IMR-90 (cell line): ENCODE data around the gene EIF4EBP2. TPM values are rescaled to one million over a fixed set of nuclear protein-coding genes. Genes with fewer than 3 reads are reported as not detected.
A peak's percentile ranks its signal among the peaks of the same experiment; 100 is the strongest.

Experiments used
- ATAC-seq: fragments of 200-7000 bp; cut with Tn5 transposase; 2 replicates; pipeline ENCODE4 v1.9.1; 2020; ENCODE audit warnings: low read depth, mild to moderate bottlenecking, moderate library complexity
- BruUV-seq: library from RNA; stranded (reverse); fragments of 400-500 nt; replicated peaks from 2 replicates; lab custom pipeline; 2021; lab: Mats Ljungman, UMichigan
- CTCF ChIA-PET: fragments of 300-600 bp; formaldehyde crosslinking; extraction: SDS; loops from one replicate; lab custom pipeline; 2021; ENCODE audit warnings: antibody characterized with exemption; lab: Yijun Ruan, JAX
- POLR2A ChIA-PET: fragments of 300-600 bp; sonication (Branson Sonifier 250); formaldehyde crosslinking; loops from one replicate; lab custom pipeline; 2022; ENCODE audit warnings: antibody characterized with exemption; ENCODE audit not compliant: unreplicated experiment; lab: Charles Lee
- DNase-seq: peaks from one replicate; pipeline ENCODE4 v3.0.0; 2013
- H2AFZ ChIP-seq: replicated peaks from 2 replicates; pipeline ENCODE3; 2013; ENCODE audit warnings: low read length, mild to moderate bottlenecking; ENCODE audit not compliant: poor library complexity
- H2AK5ac ChIP-seq: 2 replicates; pipeline ENCODE4 v1.6.1; 2013; ENCODE audit warnings: low read depth, low read length, inconsistent platforms
- H2AK9ac ChIP-seq: replicated peaks from 2 replicates; pipeline ENCODE3; 2013; ENCODE audit warnings: mild to moderate bottlenecking, low read depth, low read length, moderate library complexity; ENCODE audit not compliant: poor library complexity
- H2BK120ac ChIP-seq: 2 replicates; pipeline ENCODE4 v1.6.1; 2013; ENCODE audit warnings: low read depth, low read length, inconsistent platforms
- H2BK15ac ChIP-seq: 3 replicates; pipeline ENCODE4 v1.6.1; 2013; ENCODE audit warnings: low read depth, low read length, inconsistent platforms
- H2BK20ac ChIP-seq: 2 replicates; pipeline ENCODE4 v1.6.1; 2013; ENCODE audit warnings: low read depth, mild to moderate bottlenecking, inconsistent platforms, low read length, moderate library complexity
- H2BK5ac ChIP-seq: 2 replicates; pipeline ENCODE4 v1.6.1; 2013; ENCODE audit warnings: mild to moderate bottlenecking, low read depth, low read length, inconsistent platforms; ENCODE audit not compliant: poor library complexity, severe bottlenecking
- H3K14ac ChIP-seq: replicated peaks from 2 replicates; pipeline ENCODE4 v1.6.1; 2013; ENCODE audit warnings: low read depth, low read length, inconsistent platforms
- H3K18ac ChIP-seq: 2 replicates; pipeline ENCODE4 v1.6.1; 2013; ENCODE audit warnings: low read depth, low read length, control low read depth
- H3K23ac ChIP-seq: 2 replicates; pipeline ENCODE4 v1.6.1; 2013; ENCODE audit warnings: low read depth, low read length, inconsistent platforms
- H3K27ac ChIP-seq: 2 replicates; pipeline ENCODE4 v1.5.1; 2013; ENCODE audit warnings: mild to moderate bottlenecking, control low read depth, low read length; ENCODE audit not compliant: insufficient read depth
- H3K27me3 ChIP-seq: 2 replicates; pipeline ENCODE4 v1.6.1; 2013; ENCODE audit warnings: low read length; ENCODE audit not compliant: control insufficient read depth, insufficient read depth
- H3K36me3 ChIP-seq: 2 replicates; pipeline ENCODE4 v1.6.1; 2013; ENCODE audit warnings: low read length, mixed read lengths; ENCODE audit not compliant: control insufficient read depth, insufficient read depth
- H3K4ac ChIP-seq: 2 replicates; pipeline ENCODE4 v1.6.1; 2013; ENCODE audit warnings: low read depth, low read length, inconsistent platforms
- H3K4me1 ChIP-seq: 2 replicates; pipeline ENCODE4 v1.6.1; 2013; ENCODE audit warnings: low read length, mixed read lengths; ENCODE audit not compliant: control insufficient read depth, insufficient read depth
- H3K4me2 ChIP-seq: 2 replicates; pipeline ENCODE4 v1.6.1; 2013; ENCODE audit warnings: low read depth, mild to moderate bottlenecking, control low read depth, low read length, moderate library complexity
- H3K4me3 ChIP-seq: 2 replicates; pipeline ENCODE4 v1.5.1; 2013; ENCODE audit warnings: low read depth, mild to moderate bottlenecking, control low read depth, low read length, moderate library complexity; ENCODE audit not compliant: insufficient read depth
- H3K56ac ChIP-seq: 2 replicates; pipeline ENCODE4 v1.6.1; 2013; ENCODE audit warnings: low read length, inconsistent platforms; ENCODE audit not compliant: insufficient read depth; ENCODE audit errors: extremely low read depth
- H3K79me1 ChIP-seq, 2 experiments: 2 replicates each; pipeline ENCODE4 v1.6.1; 2013; ENCODE audit warnings: low read length in 2 of 2, inconsistent platforms in 1 of 2, low read depth in 1 of 2
- H3K9ac ChIP-seq: 2 replicates; pipeline ENCODE4 v1.6.1; 2013; ENCODE audit warnings: low read depth, low read length, control low read depth
- H3K9me1 ChIP-seq: 2 replicates; pipeline ENCODE4 v1.6.1; 2013; ENCODE audit warnings: low read length, inconsistent platforms; ENCODE audit not compliant: insufficient read depth
- H3K9me3 ChIP-seq: 2 replicates; pipeline ENCODE4 v1.6.1; 2013; ENCODE audit warnings: low read length; ENCODE audit not compliant: control insufficient read depth, insufficient read depth
- H4K20me1 ChIP-seq: 2 replicates; pipeline ENCODE4 v1.6.1; 2013; ENCODE audit warnings: low read length, inconsistent platforms; ENCODE audit not compliant: insufficient read depth
- H4K5ac ChIP-seq: 2 replicates; pipeline ENCODE4 v1.6.1; 2013; ENCODE audit warnings: mild to moderate bottlenecking, low read depth, low read length, control low read depth
- H4K8ac ChIP-seq, 2 experiments: 2 replicates each; pipeline ENCODE4 v1.6.1; 2013; ENCODE audit warnings: low read depth in 2 of 2, low read length in 2 of 2, control low read depth in 1 of 2, inconsistent platforms in 1 of 2
- H4K91ac ChIP-seq: 2 replicates; pipeline ENCODE4 v1.6.1; 2013; ENCODE audit warnings: low read depth, low read length, inconsistent platforms; ENCODE audit not compliant: insufficient read depth
- CEBPB ChIP-seq: IDR thresholded peaks from 2 replicates; pipeline ENCODE4 v1.6.1; 2012; ENCODE audit warnings: low read depth, low read length, improper control_type of control experiment
- ELK1 ChIP-seq: fragments of 150-350 bp; IDR thresholded peaks from 2 replicates; pipeline ENCODE4 v1.6.1; 2016; ENCODE audit warnings: low read depth, mild to moderate bottlenecking, low read length, moderate library complexity, borderline replicate concordance
- FOS ChIP-seq: fragments of 150-350 bp; IDR thresholded peaks from 2 replicates; pipeline ENCODE4 v1.6.1; 2016; ENCODE audit warnings: low read depth, low read length
- MAFK ChIP-seq: IDR thresholded peaks from 2 replicates; pipeline ENCODE4 v1.6.1; 2012; ENCODE audit warnings: low read depth, low read length, improper control_type of control experiment
- MAZ ChIP-seq: IDR thresholded peaks from 2 replicates; pipeline ENCODE4 v1.6.1; 2012; ENCODE audit warnings: low read depth, mild to moderate bottlenecking, low read length, improper control_type of control experiment, moderate library complexity, borderline replicate concordance
- MXI1 ChIP-seq: IDR thresholded peaks from 2 replicates; pipeline ENCODE4 v1.6.1; 2012; ENCODE audit warnings: low read depth, mild to moderate bottlenecking, low read length, moderate library complexity, borderline replicate concordance
- NFE2L2 ChIP-seq: fragments of 150-350 bp; IDR thresholded peaks from 2 replicates; pipeline ENCODE4 v1.6.1; 2016; ENCODE audit warnings: low read depth, mild to moderate bottlenecking, low read length
- POLR2A ChIP-seq: IDR thresholded peaks from 2 replicates; pipeline ENCODE4 v1.6.1; 2012; ENCODE audit warnings: mild to moderate bottlenecking, low read depth, low read length
- RAD21 ChIP-seq: IDR thresholded peaks from 2 replicates; pipeline ENCODE4 v1.6.1; 2012; ENCODE audit warnings: low read length, improper control_type of control experiment
- RCOR1 ChIP-seq: IDR thresholded peaks from 2 replicates; pipeline ENCODE4 v1.6.1; 2012; ENCODE audit warnings: mild to moderate bottlenecking, low read length, improper control_type of control experiment; ENCODE audit not compliant: insufficient replicate concordance
- RFX5 ChIP-seq: IDR thresholded peaks from 2 replicates; pipeline ENCODE4 v1.8.0; 2012; ENCODE audit warnings: low read depth, mild to moderate bottlenecking, low read length, moderate library complexity
- SMC3 ChIP-seq: fragments of 150-350 bp; IDR thresholded peaks from 2 replicates; pipeline ENCODE4 v1.6.1; 2016; ENCODE audit warnings: low read depth, mild to moderate bottlenecking, antibody characterized with exemption, low read length, moderate library complexity
- USF2 ChIP-seq: fragments of 150-350 bp; IDR thresholded peaks from 2 replicates; pipeline ENCODE4 v1.6.1; 2017; ENCODE audit warnings: mild to moderate bottlenecking, antibody characterized with exemption, low read length, low read depth
- WGBS, 2 experiments: methylation state at CpG; one replicate each; pipeline versions ENCODE4 v1.1.5 to v1.1.7; 2013; ENCODE audit warnings: missing lambda C conversion rate in 2 of 2; ENCODE audit not compliant: insufficient read length in 1 of 2; ENCODE audit errors: extremely low coverage in 2 of 2; 5-methylcytosine and 5-hydroxymethylcytosine counted together
- dilution Hi-C: fragments of 300-500 bp; cut with HindIII; formaldehyde crosslinking; loops from one replicate; pipeline ENCODE4 v1.14.3; 2018; ENCODE audit warnings: low sequenced_read_pairs; ENCODE audit not compliant: unreplicated experiment
- in situ Hi-C: fragments of 300-500 bp; cut with MboI; formaldehyde crosslinking; loops from 3 replicates; pipeline ENCODE4 v1.14.3; 2019; ENCODE audit warnings: low sequenced_read_pairs, inconsistent platforms, mixed read lengths
- intact Hi-C: fragments of 100-400 bp; cut with micrococcal nuclease; formaldehyde crosslinking; loops from 2 replicates; pipeline ENCODE4 v1.10.0; 2022
- polyA plus RNA-seq, 3 experiments: library from polyadenylated mRNA; depleted of rRNA; stranded (reverse); fragments of >200 nt; gene quantifications; 2 replicates each; pipeline ENCODE4 v1.2.3, GENCODE V29; 2012; ENCODE audit warnings: low replicate concordance in 1 of 3
- total RNA-seq: library from RNA; depleted of rRNA; stranded (reverse); fragments of >200 nt; gene quantifications from 2 replicates; pipeline ENCODE4 v1.2.3, GENCODE V29; 2012

EIF4EBP2 gene
- total and polyA plus RNA-seq, 2 of the 4 experiments (the other 2 are of a cell fraction), result 13.7 to 15.6 TPM

- no TSS peak for BruUV-seq
- H3K9me3 ChIP-seq, result no peaks in the 10 kb centered on the region; the same call in 1 of the 2 replicates
- dilution Hi-C loops, result no loop called here
- peaks cover 8% of the 10 kb centered on the region for H3K4me1 ChIP-seq
- no peak overlapping the region for H2AFZ ChIP-seq
- 84% methylated on average over 4 of the region's 19 CpGs; no CpG with 5 or more reads in 1 of the 2 experiments for WGBS, 2 experiments
- H3K4me3 ChIP-seq, result no peak overlapping the region
- ChIA-PET CTCF (interaction anchor here (0.6 kb wide), 1 partner anchor 402 kb away, joined by 3 read pairs; no protein-coding TSS in a partner anchor), POLR2A (no interaction called here)
- no peak overlapping the region for H4K91ac ChIP-seq
- 0 out of 2 replicates have a peak overlapping the region, but pooled peaks have one; percentile 45 for H2AK5ac ChIP-seq
- no peak overlapping the region for H2BK5ac ChIP-seq
- intact Hi-C loops, result no loop called here
- 0 out of 4 replicates have a peak, but pooled peaks cover 0 to 6% of the 10 kb centered on the region in 2 experiments for H3K79me1 ChIP-seq
- H3K27ac ChIP-seq, result no peak overlapping the region
- H3K4me2 ChIP-seq, result no peak overlapping the region
- no peak overlapping the region for H2BK20ac ChIP-seq
- no peak overlapping the region for H3K14ac ChIP-seq
- H3K9ac ChIP-seq, result no peak overlapping the region
- in situ Hi-C loops, result no loop called here
- H3K9me1 ChIP-seq, result peaks cover 6% of the 10 kb centered on the region
- H3K18ac ChIP-seq, result no peak overlapping the region
- no peak for TF ChIP-seq RAD21
- TF ChIP-seq SMC3, result no peak
- TF ChIP-seq RFX5, result no peak
- no peak for TF ChIP-seq MAFK
- no peak for TF ChIP-seq FOS
- TF ChIP-seq CEBPB, result no peak
- TF ChIP-seq ELK1, result no peak
- no peak for TF ChIP-seq USF2
- no peak for TF ChIP-seq MAZ
- no peak for TF ChIP-seq POLR2A
- TF ChIP-seq RCOR1, result no peak
- no peak for TF ChIP-seq MXI1
- no peak for TF ChIP-seq NFE2L2
- peaks cover 9% of the 10 kb centered on the region for H4K20me1 ChIP-seq
- no peak overlapping the region for H4K5ac ChIP-seq
- no peak overlapping the region for H3K56ac ChIP-seq
- no peak for DNase-seq
- no peak overlapping the region for H2BK15ac ChIP-seq
- no peak overlapping the region for H2BK120ac ChIP-seq
- no peak overlapping the region for H4K8ac ChIP-seq
- H3K36me3 ChIP-seq, result peaks cover 2% of the 10 kb centered on the region; the same call in 1 of the 2 replicates
- no peak overlapping the region for H3K23ac ChIP-seq
- peaks cover 22% of the 10 kb centered on the region for H3K27me3 ChIP-seq
- H2AK9ac ChIP-seq, result no peak overlapping the region
- H3K4ac ChIP-seq, result no peak overlapping the region
- ATAC-seq, result no peak
Observed at GRCh38 chr10:70435241-70436085, 31.5 kb downstream of the EIF4EBP2 start.
